Measurements from ENCODE around the gene SNTG2. TPM values are rescaled to one million over a fixed set of nuclear protein-coding genes. Genes with fewer than 3 reads are reported as not detected.

SNTG2 gene
- total RNA-seq, 1 donor, result 0.09 TPM

DNA sequence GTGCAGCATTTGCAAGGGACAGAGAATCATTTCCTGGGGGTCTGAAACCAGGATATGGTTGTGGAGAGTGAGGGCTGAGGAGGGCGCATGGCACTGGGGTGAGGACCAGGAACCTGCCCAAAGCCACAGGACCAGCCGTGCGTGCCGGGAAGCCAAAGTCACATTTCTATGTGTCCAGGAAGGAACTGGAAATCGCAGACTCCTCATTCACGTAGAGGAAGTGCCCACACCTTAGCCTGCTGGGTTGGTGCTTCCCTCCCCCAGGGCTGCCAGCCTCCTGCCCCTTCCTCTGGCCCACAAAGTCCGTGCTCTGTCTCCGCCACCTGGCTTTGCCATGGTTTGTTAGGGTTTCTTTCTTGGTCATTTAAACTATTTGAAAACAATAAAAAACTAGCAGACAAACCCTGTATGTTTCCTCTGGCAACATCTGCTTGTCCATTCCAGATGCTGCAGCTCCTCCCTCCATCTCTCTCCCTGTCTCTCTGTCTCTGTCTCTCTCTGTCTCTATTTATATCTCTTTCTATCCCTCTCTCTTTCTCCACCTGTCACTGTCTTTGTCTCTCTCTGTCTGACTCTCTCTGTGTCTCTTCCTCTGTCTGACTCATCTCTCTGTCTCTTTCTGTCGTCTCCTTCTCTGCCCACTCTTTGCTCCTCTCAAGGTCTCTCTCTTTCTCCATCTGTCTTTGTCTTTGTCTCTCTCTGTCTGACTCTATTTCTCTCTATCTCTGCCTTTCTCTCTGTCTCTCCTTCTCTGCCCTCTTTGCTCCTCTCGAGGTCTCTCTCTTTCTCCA is 299.4 kb downstream of the SNTG2 start:
- no peak for TF ChIP-seq CTCF (IDR thresholded peaks at IDR 0.05; ENCODE audit: insufficient read depth, low read length)
- H3K4me3 ChIP-seq (ENCODE audit: low read depth, low read length), result no peak overlapping the region
- no peak for DNase-seq (ENCODE audit: low read depth)

DNA sequence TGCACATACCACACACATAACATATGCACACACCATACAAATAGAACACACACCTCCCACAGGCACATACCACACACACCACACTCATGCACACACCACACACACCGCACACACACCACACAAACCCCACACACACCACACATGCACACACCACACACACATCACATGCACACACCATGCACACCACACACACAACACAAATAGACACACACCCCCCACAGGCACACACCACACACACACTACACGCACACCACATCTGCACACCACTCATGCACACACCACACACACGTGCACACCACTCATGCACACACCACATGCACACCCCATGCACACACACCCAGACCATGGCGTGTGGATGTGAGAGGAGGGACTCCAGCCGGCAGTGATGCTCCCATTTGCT is 300.9 kb downstream of the SNTG2 start:
- no peak for TF ChIP-seq CTCF (IDR thresholded peaks at IDR 0.05; ENCODE audit: insufficient read depth, low read length)
- no peak overlapping the region for H3K4me3 ChIP-seq (ENCODE audit: low read depth, low read length)
- DNase-seq (ENCODE audit: low read depth), result no peak

DNA sequence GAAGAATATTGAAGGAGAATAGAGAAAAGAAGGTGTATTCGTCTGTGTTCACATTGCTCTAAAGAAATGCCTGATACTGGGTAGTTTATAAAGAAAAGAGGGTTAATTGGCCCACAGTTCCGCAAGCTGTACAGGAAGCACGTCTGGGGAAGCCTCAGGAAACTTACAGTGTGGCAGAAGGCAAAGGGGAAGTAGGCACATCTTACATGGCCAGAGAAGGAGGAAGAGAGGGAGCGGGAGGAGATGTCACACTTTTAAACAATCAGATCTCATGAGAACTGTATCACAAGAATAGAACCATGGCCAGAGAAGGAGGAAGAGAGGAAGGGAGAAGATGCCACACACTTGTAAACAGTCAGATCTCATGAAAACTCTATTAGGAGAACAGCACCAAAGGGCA is 303.0 kb downstream of the SNTG2 start:
- no peak overlapping the region for H3K4me3 ChIP-seq (ENCODE audit: low read depth, low read length)
- DNase-seq (ENCODE audit: low read depth), result no peak
- TF ChIP-seq CTCF (IDR thresholded peaks at IDR 0.05; ENCODE audit: insufficient read depth, low read length), result no peak

GRCh38 chr2:1254662-1255343 is 304.2 kb downstream of the SNTG2 start:
- no peak for TF ChIP-seq CTCF (IDR thresholded peaks at IDR 0.05; ENCODE audit: insufficient read depth, low read length)
- no peak overlapping the region for H3K4me3 ChIP-seq (ENCODE audit: low read depth, low read length)
- DNase-seq (ENCODE audit: low read depth), result no peak

GRCh38 chr2:1256632-1257324 is 306.1 kb downstream of the SNTG2 start:
- no peak for TF ChIP-seq CTCF (IDR thresholded peaks at IDR 0.05; ENCODE audit: insufficient read depth, low read length)
- no peak for DNase-seq (ENCODE audit: low read depth)
- H3K4me3 ChIP-seq (ENCODE audit: low read depth, low read length), result no peak overlapping the region

DNA sequence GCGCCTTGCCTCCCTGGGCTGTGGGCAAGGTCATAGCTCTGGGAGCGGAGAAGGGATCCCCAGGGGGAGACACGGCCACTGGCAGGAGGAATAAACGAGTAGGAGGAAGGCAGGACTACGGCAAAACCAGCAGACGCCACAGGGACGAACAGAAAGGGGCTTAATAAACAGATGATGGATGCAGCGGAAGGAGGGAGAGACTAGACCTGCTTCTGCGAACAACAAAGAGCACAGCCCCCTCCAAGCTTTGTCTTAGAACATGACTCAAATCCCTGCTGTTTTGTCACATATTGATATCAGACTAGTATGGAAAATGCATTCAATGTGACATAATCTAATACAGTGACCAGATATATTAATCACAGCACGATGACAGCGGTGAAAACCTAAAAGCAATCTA is 306.7 kb downstream of the SNTG2 start:
- no peak for DNase-seq (ENCODE audit: low read depth)
- no peak for TF ChIP-seq CTCF (IDR thresholded peaks at IDR 0.05; ENCODE audit: insufficient read depth, low read length)

More for the DNA sequence above, 306.7 kb downstream of the SNTG2 start:
- H3K4me3 ChIP-seq (ENCODE audit: low read depth, low read length), result no peak overlapping the region
